MM.1S (cell line): ENCODE data around the gene HIPK2.
"Not testable (repeated sequence)": the region's sequence is repeated elsewhere in the genome, so short reads cannot be mapped to it uniquely, and the experiment has no call there.

ENCODE experiments used
- DNase-seq: peaks from one replicate; pipeline ENCODE4 v3.0.0-alpha.2; 2015
- H2AFZ ChIP-seq: fragments of 300-600 bp; sonication (generic); 2 replicates; pipeline ENCODE4 v1.6.0; 2016; ENCODE audit warnings: antibody characterized with exemption, low read length
- H3F3A ChIP-seq: fragments of 300-600 bp; sonication (generic); 2 replicates; pipeline ENCODE4 v1.6.1; 2016; ENCODE audit warnings: mild to moderate bottlenecking, antibody characterized with exemption, low read length, moderate library complexity, mixed read lengths; ENCODE audit not compliant: insufficient read depth
- H3K27ac ChIP-seq: fragments of 300-600 bp; sonication (generic); 2 replicates; pipeline ENCODE4 v1.5.1; 2016; ENCODE audit warnings: mild to moderate bottlenecking, low read length
- H3K27me3 ChIP-seq: fragments of 300-600 bp; sonication (generic); replicated peaks from 2 replicates; pipeline ENCODE4 v1.6.0; 2016; ENCODE audit warnings: low read length; ENCODE audit not compliant: insufficient read depth
- H3K36me3 ChIP-seq: fragments of 300-600 bp; sonication (generic); replicated peaks from 2 replicates; pipeline ENCODE4 v1.6.1; 2016; ENCODE audit warnings: mild to moderate bottlenecking, low read length, mixed read lengths; ENCODE audit not compliant: insufficient read depth
- H3K4me1 ChIP-seq: fragments of 300-600 bp; sonication (generic); 2 replicates; pipeline ENCODE4 v1.6.1; 2016; ENCODE audit warnings: low read length, mixed read lengths
- H3K4me2 ChIP-seq: fragments of 300-600 bp; sonication (generic); 2 replicates; pipeline ENCODE4 v1.6.0; 2016; ENCODE audit warnings: low read depth, low read length
- H3K4me3 ChIP-seq: fragments of 300-600 bp; sonication (generic); 2 replicates; pipeline ENCODE4 v1.5.1; 2016; ENCODE audit warnings: low read length, mixed read lengths
- H3K79me2 ChIP-seq: fragments of 300-600 bp; sonication (generic); 2 replicates; pipeline ENCODE4 v1.6.1; 2016; ENCODE audit warnings: mixed run types, low read length, mixed read lengths
- H3K9ac ChIP-seq: fragments of 300-600 bp; sonication (generic); 2 replicates; pipeline ENCODE4 v1.6.1; 2016; ENCODE audit warnings: low read length, mixed read lengths
- H3K9me2 ChIP-seq: fragments of 300-600 bp; sonication (generic); replicated peaks from 2 replicates; pipeline ENCODE4 v1.6.1; 2016; ENCODE audit warnings: mild to moderate bottlenecking, low read length, mixed read lengths; ENCODE audit not compliant: insufficient read depth
- H3K9me3 ChIP-seq: fragments of 300-600 bp; sonication (generic); replicated peaks from 2 replicates; pipeline ENCODE4 v1.6.1; 2016; ENCODE audit warnings: mild to moderate bottlenecking, low read length, mixed read lengths; ENCODE audit not compliant: insufficient read depth
- H4K20me1 ChIP-seq: fragments of 300-600 bp; sonication (generic); 2 replicates; pipeline ENCODE4 v1.6.1; 2016; ENCODE audit warnings: mild to moderate bottlenecking, low read length, moderate library complexity, mixed read lengths; ENCODE audit not compliant: insufficient read depth
- CTCF ChIP-seq: fragments of 300-600 bp; sonication (generic); IDR thresholded peaks from 2 replicates; pipeline ENCODE4 v1.5.1; 2016; ENCODE audit warnings: antibody characterized with exemption, low read length, mixed read lengths
- EZH2 ChIP-seq: fragments of 300-600 bp; sonication (generic); optimal IDR thresholded peaks from 2 replicates; pipeline ENCODE3; 2017; ENCODE audit warnings: low read depth, mild to moderate bottlenecking, antibody characterized with exemption, low read length, mixed read lengths
- EZH2phosphoT487 ChIP-seq: fragments of 300-600 bp; sonication (generic); IDR thresholded peaks from 2 replicates; pipeline ENCODE4 v1.6.1; 2018; ENCODE audit warnings: antibody characterized with exemption, low read length

The HIPK2 gene

GRCh38 chr7:139559364-139560105 is 218.3 kb downstream of the HIPK2 start:
- no peak for TF ChIP-seq EZH2
- TF ChIP-seq CTCF: no peak
- no peak for TF ChIP-seq EZH2phosphoT487
- H3K9me2 ChIP-seq: no peaks in the 10 kb centered on the region
- H3K9ac ChIP-seq: no peak overlapping the region
- H3K4me3 ChIP-seq: no peak overlapping the region
- H3K36me3 ChIP-seq: no peaks in the 10 kb centered on the region
- no peak for DNase-seq
- H3K27ac ChIP-seq: no peak overlapping the region
- no peak overlapping the region for H3K4me2 ChIP-seq
- H3K79me2 ChIP-seq: no peaks in the 10 kb centered on the region
- no peaks in the 10 kb centered on the region for H3K4me1 ChIP-seq
- no peaks in the 10 kb centered on the region for H3K27me3 ChIP-seq
- H2AFZ ChIP-seq: no peak overlapping the region
- H3K9me3 ChIP-seq: no peaks in the 10 kb centered on the region
- no peaks in the 10 kb centered on the region for H4K20me1 ChIP-seq
- no peaks in the 10 kb centered on the region for H3F3A ChIP-seq

- Histone ChIP-seq H3K36me3 (no peaks in the 10 kb centered on the region), H3K4me2 (no peak overlapping the region), H3K9me3 (no peaks in the 10 kb centered on the region), H3K9ac (no peak overlapping the region), H3K4me3 (no peak overlapping the region), H4K20me1 (no peaks in the 10 kb centered on the region), H3K4me1 (no peaks in the 10 kb centered on the region), H3K79me2 (no peaks in the 10 kb centered on the region), H3F3A (no peaks in the 10 kb centered on the region), H3K9me2 (no peaks in the 10 kb centered on the region), H2AFZ (no peak overlapping the region), H3K27me3 (no peaks in the 10 kb centered on the region), H3K27ac (no peak overlapping the region)
- TF ChIP-seq EZH2phosphoT487 (no peak), CTCF (no peak), EZH2 (no peak)
- DNase-seq: no peak
These were observed 219.8 kb downstream of the HIPK2 start for GRCh38 chr7:139557857-139558581.

- not testable (repeated sequence) for H4K20me1 ChIP-seq, H2AFZ ChIP-seq, H3K9me2 ChIP-seq, DNase-seq, H3K79me2 ChIP-seq, H3K4me1 ChIP-seq, H3K4me2 ChIP-seq, H3K4me3 ChIP-seq, H3K36me3 ChIP-seq, H3K27me3 ChIP-seq, H3K9ac ChIP-seq, H3F3A ChIP-seq, H3K9me3 ChIP-seq, H3K27ac ChIP-seq
These were observed 223.7 kb downstream of the HIPK2 start for GRCh38 chr7:139553991-139554700.
